HG03064 (cell line): Measurements from ENCODE around the gene PRDM16.
"Not testable (repeated sequence)": the region's sequence is repeated elsewhere in the genome, so short reads cannot be mapped to it uniquely, and the experiment has no call there.

ENCODE experiments used
- ATAC-seq: cut with Tn5 transposase; IDR thresholded peaks from one replicate; pipeline ENCODE4 v1.9.1; 2021; ENCODE audit warnings: low read depth; ENCODE audit not compliant: unreplicated experiment

PRDM16 gene

DNA sequence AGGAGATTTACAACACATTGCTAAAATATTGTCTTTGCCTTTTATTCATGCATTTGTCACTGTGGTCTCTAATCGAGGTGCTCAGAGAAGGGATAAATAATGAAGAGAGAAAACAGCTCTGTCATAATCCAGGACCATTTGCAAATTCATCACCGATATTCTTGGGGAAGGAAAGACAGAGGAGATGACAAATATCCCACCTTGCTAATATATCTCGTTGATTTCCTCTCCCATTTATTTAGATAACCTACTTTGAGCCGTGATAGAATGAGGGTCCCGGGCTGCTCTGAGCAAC lies 86.9 kb downstream of the PRDM16 start:
- no peak for ATAC-seq

- no peak for ATAC-seq
Observed at GRCh38 chr1:3156936-3157335, 87.9 kb downstream of the PRDM16 start.

- ATAC-seq = no peak
Observed at GRCh38 chr1:3158347-3158746, 89.3 kb downstream of the PRDM16 start.

- no peak for ATAC-seq
Observed at GRCh38 chr1:3159121-3159520, 90.1 kb downstream of the PRDM16 start.

GRCh38 chr1:3159996-3160395 lies 91.0 kb downstream of the PRDM16 start:
- ATAC-seq = no peak

DNA sequence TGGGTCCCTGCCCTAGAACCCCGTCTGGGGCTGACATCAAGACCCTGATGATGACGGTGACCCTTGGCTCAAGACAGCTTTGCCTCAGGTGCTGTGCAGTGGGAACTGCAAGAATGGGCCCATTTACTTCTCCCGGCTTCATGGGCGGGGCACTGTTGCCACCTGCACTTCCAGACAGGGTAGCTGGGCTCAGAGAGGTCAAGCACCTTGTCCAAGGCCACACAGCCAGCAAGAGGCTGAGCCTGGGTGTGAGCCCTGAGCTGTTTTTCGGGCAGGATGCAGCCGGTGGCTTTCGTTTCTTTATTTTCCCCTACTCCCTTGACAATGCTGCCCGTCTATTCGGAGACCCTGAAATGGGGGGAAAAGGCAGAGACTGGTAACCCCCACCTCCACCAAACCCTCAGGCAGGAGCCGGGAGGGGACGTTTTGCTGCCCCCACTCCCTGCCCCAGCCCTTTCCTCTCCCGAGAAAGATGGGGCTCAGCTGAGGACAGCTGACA lies 91.7 kb downstream of the PRDM16 start:
- ATAC-seq = no peak

- ATAC-seq = no peak
Observed at GRCh38 chr1:3161176-3161840, 92.3 kb downstream of the PRDM16 start.

DNA sequence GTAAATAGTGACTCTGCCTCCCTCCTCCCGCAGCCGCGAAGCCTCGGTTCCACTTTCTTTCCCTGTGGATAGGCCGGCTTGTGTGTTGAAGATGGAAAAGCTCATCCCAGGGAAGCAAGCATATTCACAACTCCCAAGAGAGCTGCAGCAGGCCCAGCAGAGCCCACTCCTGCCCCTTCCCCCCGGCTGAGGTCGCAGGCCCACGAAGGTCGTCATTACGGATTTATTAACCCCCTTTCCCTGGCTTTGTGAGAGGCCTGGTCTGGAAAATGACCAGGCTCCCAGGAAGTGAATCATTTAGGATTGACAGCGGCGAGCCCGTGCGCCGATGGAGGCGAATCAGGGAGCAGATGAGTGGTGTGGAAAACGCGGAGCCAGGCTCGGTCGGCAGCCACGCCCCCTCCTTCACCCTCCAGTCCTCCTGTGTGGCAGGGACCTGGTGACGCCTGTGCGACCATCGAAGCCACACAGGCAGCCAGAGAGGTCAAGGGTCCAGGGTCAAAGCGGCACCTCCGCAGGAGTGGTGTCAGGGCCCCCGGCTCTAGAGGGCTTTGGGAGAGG lies 93.4 kb downstream of the PRDM16 start:
- ATAC-seq = no peak

- no peak for ATAC-seq
Observed at GRCh38 chr1:3163356-3163755, 94.4 kb downstream of the PRDM16 start.

DNA sequence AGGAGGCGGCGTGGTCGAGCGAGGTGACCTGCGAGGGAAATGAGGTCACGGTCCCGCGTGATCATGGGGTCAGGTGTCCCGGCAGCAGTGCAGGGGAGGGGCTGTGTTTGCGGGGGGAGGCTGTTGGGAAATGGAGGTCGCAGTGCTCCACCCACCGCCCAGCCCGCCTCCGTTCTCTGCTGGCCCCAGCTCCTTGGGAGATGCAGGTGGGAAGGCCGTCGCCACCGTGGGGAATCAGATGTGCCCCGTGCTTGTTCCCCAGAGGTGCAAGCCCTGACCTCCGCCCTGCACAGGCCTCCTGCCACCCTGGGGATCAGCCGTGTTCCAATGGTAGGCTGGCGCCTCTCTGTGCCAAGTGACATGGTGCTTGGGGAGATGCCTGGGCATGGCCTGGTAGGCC lies 95.7 kb downstream of the PRDM16 start:
- ATAC-seq = no peak

DNA sequence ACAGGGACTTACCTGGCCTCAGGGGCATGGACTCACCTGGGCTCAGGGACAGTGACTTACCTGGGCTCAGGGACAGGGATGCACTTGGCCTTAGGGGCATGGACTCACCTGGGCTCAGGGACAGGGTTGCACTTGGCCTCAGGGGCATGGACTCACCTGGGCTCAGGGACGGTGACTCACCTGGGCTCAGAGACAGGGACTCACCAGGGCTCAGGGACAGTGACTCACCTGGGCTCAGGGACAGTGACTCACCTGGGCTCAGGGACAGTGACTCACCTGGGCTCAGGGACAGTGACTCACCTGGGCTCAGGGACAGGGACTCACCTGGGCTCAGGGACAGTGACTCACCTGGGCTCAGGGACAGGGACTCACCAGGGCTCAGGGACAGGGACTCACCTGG lies 96.2 kb downstream of the PRDM16 start:
- ATAC-seq = not testable (repeated sequence)

GRCh38 chr1:3166206-3166918 lies 97.4 kb downstream of the PRDM16 start:
- no peak for ATAC-seq

GRCh38 chr1:3167255-3167654 lies 98.3 kb downstream of the PRDM16 start:
- no peak for ATAC-seq

DNA sequence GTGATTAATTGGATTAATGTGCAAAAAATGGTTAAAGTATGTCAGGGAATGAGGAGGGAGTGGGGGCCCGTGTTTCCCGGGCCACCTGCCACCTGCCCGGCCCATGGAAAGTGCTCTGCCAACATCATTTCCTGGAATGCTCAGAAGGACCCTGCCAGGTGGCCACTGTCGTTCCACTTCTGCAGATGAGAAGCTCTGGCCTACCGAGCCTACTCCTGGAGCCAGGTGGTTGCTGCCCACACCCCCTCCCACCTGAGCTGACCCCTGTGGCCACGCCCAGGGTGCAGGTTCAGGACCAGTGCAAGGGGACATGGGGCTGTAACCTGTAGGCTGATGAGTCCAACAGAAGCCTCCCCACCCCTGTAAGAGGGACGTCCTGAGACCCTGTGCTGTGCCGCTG lies 99.7 kb downstream of the PRDM16 start:
- no peak for ATAC-seq

DNA sequence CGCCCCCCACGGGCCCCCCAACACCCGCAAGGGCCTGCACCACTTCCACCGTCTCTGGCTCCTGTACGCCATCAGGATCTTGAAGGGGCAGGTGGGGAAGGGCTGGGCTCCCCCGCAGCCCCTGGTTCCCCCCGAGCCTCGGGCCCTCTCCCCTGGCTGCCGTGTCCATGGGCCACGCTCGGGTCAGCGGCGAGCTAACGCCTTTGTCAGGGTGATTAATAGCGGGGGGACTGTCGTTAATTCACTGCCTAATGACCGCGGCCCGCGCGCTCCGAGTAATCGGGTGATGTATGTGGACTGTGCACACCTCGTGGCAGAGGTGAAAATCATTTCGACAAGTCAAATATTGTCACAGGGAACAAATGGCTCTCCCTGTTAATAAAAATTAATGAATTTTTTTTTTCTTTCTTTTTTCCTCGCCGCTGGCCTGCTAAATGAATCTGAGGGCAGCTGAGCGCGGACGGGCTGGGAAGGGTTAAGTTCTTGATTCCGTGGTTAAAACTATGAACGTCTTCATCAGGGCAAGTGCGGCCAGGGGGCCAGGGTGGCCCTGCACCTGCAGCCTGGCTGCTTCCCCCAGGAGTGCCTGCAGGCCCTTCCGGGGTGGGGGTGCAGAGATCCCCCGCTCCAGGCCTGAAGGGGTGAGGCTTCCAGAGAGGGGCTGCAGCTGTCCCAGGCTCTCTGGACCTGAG lies 100.8 kb downstream of the PRDM16 start:
- ATAC-seq = no peak

- no peak for ATAC-seq
Observed at GRCh38 chr1:3170561-3171453, 101.8 kb downstream of the PRDM16 start.

DNA sequence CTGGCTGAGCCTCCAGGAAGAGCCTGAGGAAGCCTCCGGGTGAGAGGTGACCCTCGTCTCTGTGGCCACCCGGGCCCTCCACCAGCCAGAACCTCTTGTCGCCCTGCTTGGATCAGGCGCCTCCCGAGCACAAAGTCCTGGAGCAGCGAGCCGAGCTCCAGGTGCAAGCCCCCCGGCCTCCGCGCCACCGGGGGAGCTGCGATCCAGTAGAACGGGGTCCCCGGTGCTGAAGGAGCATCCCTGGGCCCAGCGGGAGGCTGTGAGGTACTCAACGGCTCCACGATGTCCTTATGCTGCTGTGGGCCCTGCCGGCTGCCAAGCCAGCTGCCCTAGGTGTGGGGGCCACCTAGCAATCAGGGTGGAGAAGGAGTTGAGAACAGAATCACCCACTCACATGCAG lies 102.8 kb downstream of the PRDM16 start:
- no peak for ATAC-seq

- ATAC-seq = no peak
Observed at GRCh38 chr1:3172431-3173380, 103.7 kb downstream of the PRDM16 start.

DNA sequence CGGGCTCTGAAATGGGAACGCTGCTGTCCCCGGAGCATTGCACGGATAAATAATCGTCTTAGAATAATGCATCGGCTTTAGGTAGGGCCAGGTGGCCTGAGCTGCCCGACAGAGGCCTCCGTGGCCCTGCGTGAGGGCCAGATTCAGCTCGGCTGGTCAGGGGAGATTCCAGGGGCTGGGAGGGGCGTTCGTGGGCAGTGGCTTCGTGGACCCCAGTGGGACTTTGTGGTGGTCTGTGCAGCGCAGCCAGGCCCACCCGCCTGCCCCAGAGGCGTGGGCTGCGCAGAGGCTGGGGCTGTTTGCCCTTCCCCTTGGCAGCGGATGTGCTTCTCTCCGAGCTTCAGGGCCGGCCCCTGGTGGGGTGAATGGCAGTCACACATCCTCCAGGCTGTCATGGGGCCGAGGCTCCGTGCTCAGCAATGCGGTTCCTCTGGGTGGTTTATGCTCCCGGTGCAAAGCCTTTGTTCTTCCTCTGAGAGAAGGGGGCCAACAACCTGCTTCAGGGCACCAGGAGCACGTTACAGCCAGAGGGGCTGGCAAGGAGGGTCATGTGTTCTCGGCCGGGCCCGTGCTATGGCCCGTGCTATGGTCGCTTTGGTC lies 104.5 kb downstream of the PRDM16 start:
- ATAC-seq = no peak
